H1 (cell line): ENCODE measurements around the gene PPM1N. TPM values are rescaled to one million over a fixed set of nuclear protein-coding genes. Genes with fewer than 3 reads are reported as not detected.

Experiments used
- BRCA1 ChIP-seq: IDR thresholded peaks from 2 replicates; pipeline ENCODE4 v1.6.1; 2012; ENCODE audit warnings: low read depth, low read length, improper control_type of control experiment
- CHD1 ChIP-seq: IDR thresholded peaks from 2 replicates; pipeline ENCODE4 v1.6.1; 2012; ENCODE audit warnings: low read depth, low read length, improper control_type of control experiment
- CHD2 ChIP-seq: IDR thresholded peaks from 2 replicates; pipeline ENCODE4 v1.6.1; 2012; ENCODE audit warnings: low read length, improper control_type of control experiment
- GTF2F1 ChIP-seq: IDR thresholded peaks from 2 replicates; pipeline ENCODE4 v1.6.1; 2012; ENCODE audit warnings: low read depth, low read length, improper control_type of control experiment, borderline replicate concordance
- JUND ChIP-seq: IDR thresholded peaks from 2 replicates; pipeline ENCODE4 v1.6.1; 2011; ENCODE audit warnings: mild to moderate bottlenecking, improper control_type of control experiment, low read length
- KDM4A ChIP-seq: IDR thresholded peaks from one replicate; pipeline ENCODE4 v1.7.1; 2012; ENCODE audit warnings: low read depth, mild to moderate bottlenecking, moderate library complexity, low read length, inconsistent platforms; ENCODE audit not compliant: severe bottlenecking
- RAD21 ChIP-seq, 2 experiments: IDR thresholded peaks in 1 of 2; conservative IDR thresholded peaks in 1 of 2; 2 replicates each; pipeline ENCODE4 v1.6.1; 2011; ENCODE audit warnings: low read depth in 2 of 2, low read length in 2 of 2, improper control_type of control experiment in 1 of 2, inconsistent platforms in 1 of 2, mild to moderate bottlenecking in 1 of 2, moderate library complexity in 1 of 2
- RBBP5 ChIP-seq: IDR thresholded peaks from 2 replicates; pipeline ENCODE4 v1.7.1; 2012; ENCODE audit warnings: low read depth, mild to moderate bottlenecking, inconsistent platforms, low read length, moderate library complexity, borderline replicate concordance
- TEAD4 ChIP-seq: IDR thresholded peaks from 2 replicates; pipeline ENCODE4 v1.6.1; 2012; ENCODE audit warnings: low read depth, low read length, inconsistent platforms, mixed read lengths
- polyA plus RNA-seq, 7 experiments: library from polyadenylated mRNA; depleted of rRNA in 3 of 7; stranded (reverse) in 5 of 7; unstranded in 2 of 7; fragments of >200 nt in 5 of 7; fragments of 200-250 nt in 2 of 7; gene quantifications; 1 replicate in 5 of 7; 2 replicates in 1 of 7; 4 replicates in 1 of 7; pipeline versions ENCODE4 v1.2.1 to v1.2.3, GENCODE V29; 2011 to 2013; ENCODE audit warnings: missing spikeins in 2 of 7, mixed read lengths in 2 of 7
- total RNA-seq: library from RNA; stranded (reverse); fragmentation: NEBNext Ultra II Directional; extraction: Animal tissue kit (Norgen Biotek cat#: 25700); gene quantifications from 2 replicates; pipeline ENCODE4 v1.2.1, GENCODE V29; 2021
- TF ChIP-seq, protein P1 (sequence below): fragments of 300-600 bp; sonication (generic); IDR thresholded peaks from 2 replicates; pipeline ENCODE4 v1.7.1; 2012; ENCODE audit warnings: low read length, moderate library complexity, mild to moderate bottlenecking, inconsistent platforms; ENCODE audit not compliant: insufficient replicate concordance
- TF ChIP-seq, protein P2 (sequence below): IDR thresholded peaks from 2 replicates; pipeline ENCODE4 v1.6.1; 2011; ENCODE audit warnings: low read length, improper control_type of control experiment

Gene PPM1N
- total and polyA plus RNA-seq, 2 of the 8 experiments (the other 6 are each of a cell fraction or from before 2014, with no cell fraction given), result 12.2 to 14.4 TPM

DNA sequence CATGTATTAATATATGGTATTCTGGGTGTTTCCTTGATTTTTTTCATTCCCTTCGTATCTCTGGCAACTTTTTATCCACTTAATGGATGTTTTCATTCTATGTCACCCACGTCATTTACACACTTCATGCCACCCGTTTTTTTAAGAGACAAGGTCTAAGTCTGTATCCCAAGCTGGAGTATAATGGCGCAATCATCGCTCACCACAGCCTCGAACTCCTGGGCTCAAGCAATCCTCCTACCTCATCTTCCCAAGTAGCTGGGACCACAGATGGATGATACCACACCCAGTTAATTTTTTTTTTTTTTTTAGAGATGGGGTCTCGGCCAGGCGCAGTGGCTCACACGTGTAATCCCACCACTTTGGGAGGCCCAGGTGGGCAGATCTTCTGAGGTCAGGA lies 5.7 kb downstream of the PPM1N start (continued):
- TF ChIP-seq, protein P1, sequence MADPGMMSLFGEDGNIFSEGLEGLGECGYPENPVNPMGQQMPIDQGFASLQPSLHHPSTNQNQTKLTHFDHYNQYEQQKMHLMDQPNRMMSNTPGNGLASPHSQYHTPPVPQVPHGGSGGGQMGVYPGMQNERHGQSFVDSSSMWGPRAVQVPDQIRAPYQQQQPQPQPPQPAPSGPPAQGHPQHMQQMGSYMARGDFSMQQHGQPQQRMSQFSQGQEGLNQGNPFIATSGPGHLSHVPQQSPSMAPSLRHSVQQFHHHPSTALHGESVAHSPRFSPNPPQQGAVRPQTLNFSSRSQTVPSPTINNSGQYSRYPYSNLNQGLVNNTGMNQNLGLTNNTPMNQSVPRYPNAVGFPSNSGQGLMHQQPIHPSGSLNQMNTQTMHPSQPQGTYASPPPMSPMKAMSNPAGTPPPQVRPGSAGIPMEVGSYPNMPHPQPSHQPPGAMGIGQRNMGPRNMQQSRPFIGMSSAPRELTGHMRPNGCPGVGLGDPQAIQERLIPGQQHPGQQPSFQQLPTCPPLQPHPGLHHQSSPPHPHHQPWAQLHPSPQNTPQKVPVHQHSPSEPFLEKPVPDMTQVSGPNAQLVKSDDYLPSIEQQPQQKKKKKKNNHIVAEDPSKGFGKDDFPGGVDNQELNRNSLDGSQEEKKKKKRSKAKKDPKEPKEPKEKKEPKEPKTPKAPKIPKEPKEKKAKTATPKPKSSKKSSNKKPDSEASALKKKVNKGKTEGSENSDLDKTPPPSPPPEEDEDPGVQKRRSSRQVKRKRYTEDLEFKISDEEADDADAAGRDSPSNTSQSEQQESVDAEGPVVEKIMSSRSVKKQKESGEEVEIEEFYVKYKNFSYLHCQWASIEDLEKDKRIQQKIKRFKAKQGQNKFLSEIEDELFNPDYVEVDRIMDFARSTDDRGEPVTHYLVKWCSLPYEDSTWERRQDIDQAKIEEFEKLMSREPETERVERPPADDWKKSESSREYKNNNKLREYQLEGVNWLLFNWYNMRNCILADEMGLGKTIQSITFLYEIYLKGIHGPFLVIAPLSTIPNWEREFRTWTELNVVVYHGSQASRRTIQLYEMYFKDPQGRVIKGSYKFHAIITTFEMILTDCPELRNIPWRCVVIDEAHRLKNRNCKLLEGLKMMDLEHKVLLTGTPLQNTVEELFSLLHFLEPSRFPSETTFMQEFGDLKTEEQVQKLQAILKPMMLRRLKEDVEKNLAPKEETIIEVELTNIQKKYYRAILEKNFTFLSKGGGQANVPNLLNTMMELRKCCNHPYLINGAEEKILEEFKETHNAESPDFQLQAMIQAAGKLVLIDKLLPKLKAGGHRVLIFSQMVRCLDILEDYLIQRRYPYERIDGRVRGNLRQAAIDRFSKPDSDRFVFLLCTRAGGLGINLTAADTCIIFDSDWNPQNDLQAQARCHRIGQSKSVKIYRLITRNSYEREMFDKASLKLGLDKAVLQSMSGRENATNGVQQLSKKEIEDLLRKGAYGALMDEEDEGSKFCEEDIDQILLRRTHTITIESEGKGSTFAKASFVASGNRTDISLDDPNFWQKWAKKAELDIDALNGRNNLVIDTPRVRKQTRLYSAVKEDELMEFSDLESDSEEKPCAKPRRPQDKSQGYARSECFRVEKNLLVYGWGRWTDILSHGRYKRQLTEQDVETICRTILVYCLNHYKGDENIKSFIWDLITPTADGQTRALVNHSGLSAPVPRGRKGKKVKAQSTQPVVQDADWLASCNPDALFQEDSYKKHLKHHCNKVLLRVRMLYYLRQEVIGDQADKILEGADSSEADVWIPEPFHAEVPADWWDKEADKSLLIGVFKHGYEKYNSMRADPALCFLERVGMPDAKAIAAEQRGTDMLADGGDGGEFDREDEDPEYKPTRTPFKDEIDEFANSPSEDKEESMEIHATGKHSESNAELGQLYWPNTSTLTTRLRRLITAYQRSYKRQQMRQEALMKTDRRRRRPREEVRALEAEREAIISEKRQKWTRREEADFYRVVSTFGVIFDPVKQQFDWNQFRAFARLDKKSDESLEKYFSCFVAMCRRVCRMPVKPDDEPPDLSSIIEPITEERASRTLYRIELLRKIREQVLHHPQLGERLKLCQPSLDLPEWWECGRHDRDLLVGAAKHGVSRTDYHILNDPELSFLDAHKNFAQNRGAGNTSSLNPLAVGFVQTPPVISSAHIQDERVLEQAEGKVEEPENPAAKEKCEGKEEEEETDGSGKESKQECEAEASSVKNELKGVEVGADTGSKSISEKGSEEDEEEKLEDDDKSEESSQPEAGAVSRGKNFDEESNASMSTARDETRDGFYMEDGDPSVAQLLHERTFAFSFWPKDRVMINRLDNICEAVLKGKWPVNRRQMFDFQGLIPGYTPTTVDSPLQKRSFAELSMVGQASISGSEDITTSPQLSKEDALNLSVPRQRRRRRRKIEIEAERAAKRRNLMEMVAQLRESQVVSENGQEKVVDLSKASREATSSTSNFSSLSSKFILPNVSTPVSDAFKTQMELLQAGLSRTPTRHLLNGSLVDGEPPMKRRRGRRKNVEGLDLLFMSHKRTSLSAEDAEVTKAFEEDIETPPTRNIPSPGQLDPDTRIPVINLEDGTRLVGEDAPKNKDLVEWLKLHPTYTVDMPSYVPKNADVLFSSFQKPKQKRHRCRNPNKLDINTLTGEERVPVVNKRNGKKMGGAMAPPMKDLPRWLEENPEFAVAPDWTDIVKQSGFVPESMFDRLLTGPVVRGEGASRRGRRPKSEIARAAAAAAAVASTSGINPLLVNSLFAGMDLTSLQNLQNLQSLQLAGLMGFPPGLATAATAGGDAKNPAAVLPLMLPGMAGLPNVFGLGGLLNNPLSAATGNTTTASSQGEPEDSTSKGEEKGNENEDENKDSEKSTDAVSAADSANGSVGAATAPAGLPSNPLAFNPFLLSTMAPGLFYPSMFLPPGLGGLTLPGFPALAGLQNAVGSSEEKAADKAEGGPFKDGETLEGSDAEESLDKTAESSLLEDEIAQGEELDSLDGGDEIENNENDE, result no peak
- TF ChIP-seq TEAD4 (no peak), RBBP5 (no peak), RAD21 (IDR thresholded peaks at IDR 0.05 in 1 of 2, conservative IDR thresholded peaks at IDR 0.05 in 1 of 2; ENCODE audit: low read depth in 2 of 2, low read length in 2 of 2) (no peak), JUND (no peak), GTF2F1 (no peak), BRCA1 (no peak), CHD2 (no peak), CHD1 (no peak), KDM4A (no peak)
- TF ChIP-seq, protein P2, sequence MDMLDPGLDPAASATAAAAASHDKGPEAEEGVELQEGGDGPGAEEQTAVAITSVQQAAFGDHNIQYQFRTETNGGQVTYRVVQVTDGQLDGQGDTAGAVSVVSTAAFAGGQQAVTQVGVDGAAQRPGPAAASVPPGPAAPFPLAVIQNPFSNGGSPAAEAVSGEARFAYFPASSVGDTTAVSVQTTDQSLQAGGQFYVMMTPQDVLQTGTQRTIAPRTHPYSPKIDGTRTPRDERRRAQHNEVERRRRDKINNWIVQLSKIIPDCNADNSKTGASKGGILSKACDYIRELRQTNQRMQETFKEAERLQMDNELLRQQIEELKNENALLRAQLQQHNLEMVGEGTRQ, result no peak
